CD4-positive, alpha-beta memory T cell (primary cell): ENCODE data around the gene TMEM108. TPM values are rescaled to one million over a fixed set of nuclear protein-coding genes. Genes with fewer than 3 reads are reported as not detected.

Experiments
- CTCF ChIA-PET: fragments of 350-600 bp; sonication (Branson Sonifier 250); formaldehyde crosslinking; loops from one replicate; lab custom pipeline; 2021; ENCODE audit warnings: inconsistent platforms; ENCODE audit not compliant: partially characterized antibody; lab: Charles Lee
- POLR2A ChIA-PET: fragments of 350-600 bp; sonication (Branson Sonifier 250); formaldehyde crosslinking; loops from one replicate; lab custom pipeline; 2021; ENCODE audit not compliant: partially characterized antibody; lab: Charles Lee
- DNase-seq, 5 donors: peaks; one replicate each; pipeline versions ENCODE4 v3.0.0 to v3.0.0-alpha.2; 2020 to 2022; ENCODE audit warnings: mixed read lengths in 1 of 5
- H3K27ac ChIP-seq: one replicate; pipeline ENCODE4 v1.7.0; 2013; ENCODE audit warnings: low read depth, low read length
- H3K27me3 ChIP-seq: 2 replicates; pipeline ENCODE4 v1.7.0; 2013; ENCODE audit warnings: mild to moderate bottlenecking, low read length, moderate library complexity; ENCODE audit not compliant: insufficient read depth
- H3K36me3 ChIP-seq: 2 replicates; pipeline ENCODE4 v1.7.0; 2013; ENCODE audit warnings: mild to moderate bottlenecking, low read length, moderate library complexity; ENCODE audit not compliant: insufficient read depth
- H3K4me1 ChIP-seq: 2 replicates; pipeline ENCODE4 v1.7.0; 2013; ENCODE audit warnings: mild to moderate bottlenecking, low read length, moderate library complexity; ENCODE audit not compliant: insufficient read depth
- H3K4me3 ChIP-seq, 2 donors: one replicate each; pipeline ENCODE4 v1.7.0; 2013; ENCODE audit warnings: low read length in 2 of 2, mild to moderate bottlenecking in 1 of 2
- H3K9me3 ChIP-seq, 2 donors: one replicate each; pipeline ENCODE4 v1.7.0; 2013; ENCODE audit warnings: low read length in 2 of 2, control low read depth in 1 of 2; ENCODE audit not compliant: control insufficient read depth in 1 of 2
- H3K27ac Mint-ChIP-seq, 7 donors: one replicate each; pipeline ENCODE4 v1.8.0; 2020 to 2021; ENCODE audit warnings: mixed read lengths in 7 of 7, mild to moderate bottlenecking in 6 of 7, inconsistent platforms in 3 of 7, moderate library complexity in 3 of 7
- H3K27me3 Mint-ChIP-seq, 2 donors: one replicate each; pipeline ENCODE4 v1.8.0; 2020 to 2021; ENCODE audit warnings: mixed read lengths in 2 of 2
- H3K36me3 Mint-ChIP-seq, 2 donors: one replicate each; pipeline ENCODE4 v1.8.0; 2020 to 2021; ENCODE audit warnings: mixed read lengths in 2 of 2, inconsistent platforms in 1 of 2, mild to moderate bottlenecking in 1 of 2
- H3K4me1 Mint-ChIP-seq, 4 donors: one replicate each; pipeline ENCODE4 v1.8.0; 2020 to 2021; ENCODE audit warnings: mixed read lengths in 4 of 4, mild to moderate bottlenecking in 1 of 4
- H3K4me3 Mint-ChIP-seq, 8 donors: one replicate each; pipeline ENCODE4 v1.8.0; 2020 to 2021; ENCODE audit warnings: mixed read lengths in 8 of 8, mild to moderate bottlenecking in 7 of 8, moderate library complexity in 6 of 8, inconsistent platforms in 3 of 8
- H3K9me3 Mint-ChIP-seq, 8 donors: one replicate each; pipeline ENCODE4 v1.8.0; 2020 to 2021; ENCODE audit warnings: mixed read lengths in 8 of 8, mild to moderate bottlenecking in 5 of 8, inconsistent platforms in 3 of 8, moderate library complexity in 1 of 8
- intact Hi-C: fragments of 100-400 bp; cut with micrococcal nuclease; formaldehyde crosslinking; loops from one replicate; pipeline ENCODE4 v1.15.1; 2023
- polyA plus RNA-seq, 2 donors: library from polyadenylated mRNA; unstranded; fragments of 300-500 nt; fragmentation: Illumina TruSeq; gene quantifications; one replicate each; pipeline ENCODE4 v1.2.3, GENCODE V29; 2021
- total RNA-seq, 2 experiments: library from RNA; stranded (reverse); gene quantifications; one replicate each; pipeline ENCODE4 v1.2.3, GENCODE V29; 2021

Gene TMEM108
- total and polyA plus RNA-seq, 4 experiments from 2014 or later: not detected

DNA sequence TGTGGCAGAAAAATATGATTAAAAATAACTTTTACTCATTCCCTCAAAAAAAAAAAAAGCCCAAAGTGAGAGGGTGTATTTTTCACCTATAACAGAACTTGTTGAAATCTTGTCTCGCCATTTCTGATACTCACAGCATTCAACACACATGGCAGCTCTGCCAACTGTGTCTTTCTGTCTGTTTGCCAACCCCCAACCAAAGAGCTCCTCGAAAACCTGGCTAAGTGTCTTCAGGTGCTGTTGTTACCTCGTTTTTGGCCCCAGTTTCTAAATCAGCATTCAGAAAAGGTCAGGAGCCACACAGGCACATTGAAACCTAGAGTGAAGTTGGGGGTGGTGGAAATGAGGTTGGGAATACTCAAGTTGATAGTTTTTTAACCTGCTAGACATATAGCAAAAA is 123.5 kb downstream of the TMEM108 start:
- CTCF ChIA-PET: no interaction called here
- no peak overlapping the region for H3K4me3 Mint-ChIP-seq
- no peak for DNase-seq
- Histone ChIP-seq H3K4me3 (no peak overlapping the region), H3K9me3 (no peaks in the 10 kb centered on the region), H3K27me3 (no peaks in the 10 kb centered on the region), H3K27ac (no peak overlapping the region), H3K36me3 (no peaks in the 10 kb centered on the region), H3K4me1 (no peaks in the 10 kb centered on the region)
- intact Hi-C loops: no loop called here
- no peaks in the 10 kb centered on the region for H3K36me3 Mint-ChIP-seq
- H3K4me1 Mint-ChIP-seq: no peaks in the 10 kb centered on the region
- POLR2A ChIA-PET: no interaction called here
- H3K9me3 Mint-ChIP-seq: peaks cover 0 to 2% (median 0%) of the 10 kb centered on the region in 8 donors
- H3K27ac Mint-ChIP-seq: no peak overlapping the region
- peaks cover 1 to 6% of the 10 kb centered on the region in 2 donors for H3K27me3 Mint-ChIP-seq

DNA sequence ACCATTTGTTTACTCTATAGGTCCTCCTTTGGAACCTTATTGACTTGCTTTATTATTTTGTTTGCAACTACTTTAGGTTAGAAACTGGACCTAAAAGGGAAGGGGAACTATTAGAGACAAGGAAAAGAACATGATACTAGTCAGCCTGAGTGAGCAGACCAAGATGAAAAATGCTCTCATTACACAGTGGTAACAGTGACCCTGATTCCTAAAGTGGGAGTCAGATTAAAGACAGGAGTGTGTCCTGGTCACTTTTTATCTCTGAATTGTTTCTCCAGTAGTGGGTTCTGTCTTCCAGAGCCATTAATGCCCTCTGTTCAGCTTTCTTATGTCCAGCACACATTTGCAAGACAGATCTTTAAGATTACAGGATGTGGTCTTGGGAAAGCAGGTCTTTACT is 124.1 kb downstream of the TMEM108 start:
- Histone ChIP-seq H3K9me3 (no peaks in the 10 kb centered on the region), H3K27ac (no peak overlapping the region), H3K4me3 (no peak overlapping the region), H3K36me3 (no peaks in the 10 kb centered on the region), H3K27me3 (no peaks in the 10 kb centered on the region), H3K4me1 (no peaks in the 10 kb centered on the region)
- ChIA-PET POLR2A (no interaction called here), CTCF (no interaction called here)
- no peak overlapping the region for H3K27ac Mint-ChIP-seq
- H3K27me3 Mint-ChIP-seq: peaks cover 1 to 3% of the 10 kb centered on the region in 2 donors
- no peaks in the 10 kb centered on the region for H3K9me3 Mint-ChIP-seq
- no peaks in the 10 kb centered on the region for H3K4me1 Mint-ChIP-seq
- no peak for DNase-seq
- no peak overlapping the region for H3K4me3 Mint-ChIP-seq
- H3K36me3 Mint-ChIP-seq: no peaks in the 10 kb centered on the region
- intact Hi-C loops: no loop called here

DNA sequence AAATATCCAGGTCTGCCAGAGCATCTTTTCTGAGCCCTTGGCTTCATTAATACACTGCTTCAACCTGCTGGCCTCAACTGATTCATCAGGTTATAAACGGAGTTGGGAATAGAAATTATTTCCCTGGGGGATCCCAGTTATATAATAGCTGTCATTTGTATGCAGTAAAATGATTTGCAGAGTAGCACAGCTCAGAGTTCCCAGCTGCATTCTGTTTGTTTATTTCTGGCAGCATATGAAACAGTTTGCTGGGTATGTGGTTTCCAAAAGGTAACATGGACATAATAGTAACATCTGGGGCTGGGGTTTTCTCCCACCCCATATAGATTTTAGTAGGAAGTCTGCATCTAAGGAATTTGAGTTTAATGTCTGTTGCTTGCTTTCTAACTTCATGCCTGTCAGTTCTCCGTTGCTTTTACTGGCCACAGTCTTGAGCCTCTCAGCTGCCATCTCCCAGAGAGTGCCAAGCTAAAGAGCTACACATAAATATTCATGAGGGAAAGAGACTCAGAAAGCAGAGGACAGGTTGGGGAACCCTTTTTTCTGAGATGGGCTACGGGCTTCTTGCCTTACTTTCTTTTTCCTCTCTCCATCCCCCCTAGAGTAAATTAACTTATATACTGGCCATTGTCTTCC is 124.6 kb downstream of the TMEM108 start:
- H3K9me3 ChIP-seq: no peaks in the 10 kb centered on the region
- no peak overlapping the region for H3K27ac ChIP-seq
- H3K4me3 Mint-ChIP-seq: no peak overlapping the region
- H3K4me3 ChIP-seq: no peak overlapping the region
- H3K36me3 Mint-ChIP-seq: no peaks in the 10 kb centered on the region
- intact Hi-C loops: no loop called here
- H3K27ac Mint-ChIP-seq: no peak overlapping the region
- no peaks in the 10 kb centered on the region for H3K9me3 Mint-ChIP-seq
- H3K4me1 ChIP-seq: no peaks in the 10 kb centered on the region
- CTCF ChIA-PET: no interaction called here
- no peak for DNase-seq
- POLR2A ChIA-PET: no interaction called here
- no peaks in the 10 kb centered on the region for H3K36me3 ChIP-seq
- H3K27me3 Mint-ChIP-seq: peaks cover 1 to 3% of the 10 kb centered on the region in 2 donors
- H3K27me3 ChIP-seq: no peaks in the 10 kb centered on the region
- no peaks in the 10 kb centered on the region for H3K4me1 Mint-ChIP-seq

DNA sequence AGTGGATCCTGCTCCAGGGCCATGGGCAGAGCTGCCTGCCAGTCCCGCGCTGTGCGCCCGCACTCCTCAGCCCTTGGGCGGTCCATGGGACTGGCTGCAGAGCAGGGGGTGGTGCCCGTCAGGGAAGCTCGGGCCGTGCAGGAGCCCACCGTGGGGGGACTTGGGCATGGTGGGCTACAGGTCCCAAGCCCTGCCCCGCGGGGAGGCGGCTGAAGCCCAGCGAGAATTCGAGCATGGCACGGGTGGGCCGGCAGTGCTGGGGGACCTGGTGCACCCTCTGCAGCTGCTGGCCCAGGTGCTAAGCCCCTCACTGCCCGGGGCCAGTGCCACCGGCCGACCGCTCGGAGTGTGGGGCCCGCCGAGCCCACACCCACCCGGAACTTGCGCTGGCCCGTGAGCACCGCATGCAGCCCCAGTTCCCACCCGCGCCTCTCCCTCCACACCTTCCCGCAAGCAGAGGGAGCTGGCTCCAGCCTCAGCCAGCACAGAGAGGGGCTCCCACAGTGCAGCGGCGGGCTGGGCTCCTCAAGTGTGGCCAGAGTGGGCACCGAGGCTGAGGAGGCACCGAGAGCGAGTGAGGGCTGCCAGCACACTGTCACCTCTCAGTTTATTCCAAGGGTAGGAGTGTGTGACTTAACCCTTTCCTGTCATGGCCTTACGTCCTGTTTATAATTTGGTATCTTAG is 129.3 kb downstream of the TMEM108 start:
- peaks cover 0 to 4% (median under 1%) of the 10 kb centered on the region in 4 donors for H3K4me1 Mint-ChIP-seq
- DNase-seq: no peak
- Histone ChIP-seq H3K4me1 (no peaks in the 10 kb centered on the region), H3K27me3 (no peaks in the 10 kb centered on the region), H3K27ac (no peak overlapping the region), H3K4me3 (no peak overlapping the region), H3K9me3 (no peaks in the 10 kb centered on the region), H3K36me3 (no peaks in the 10 kb centered on the region)
- intact Hi-C loops: no loop called here
- CTCF ChIA-PET: no interaction called here
- H3K4me3 Mint-ChIP-seq: no peak overlapping the region
- H3K36me3 Mint-ChIP-seq: no peaks in the 10 kb centered on the region
- H3K27ac Mint-ChIP-seq: no peak overlapping the region
- H3K27me3 Mint-ChIP-seq: peaks cover 0 to 3% of the 10 kb centered on the region in 2 donors
- no peaks in the 10 kb centered on the region for H3K9me3 Mint-ChIP-seq
- POLR2A ChIA-PET: no interaction called here

DNA sequence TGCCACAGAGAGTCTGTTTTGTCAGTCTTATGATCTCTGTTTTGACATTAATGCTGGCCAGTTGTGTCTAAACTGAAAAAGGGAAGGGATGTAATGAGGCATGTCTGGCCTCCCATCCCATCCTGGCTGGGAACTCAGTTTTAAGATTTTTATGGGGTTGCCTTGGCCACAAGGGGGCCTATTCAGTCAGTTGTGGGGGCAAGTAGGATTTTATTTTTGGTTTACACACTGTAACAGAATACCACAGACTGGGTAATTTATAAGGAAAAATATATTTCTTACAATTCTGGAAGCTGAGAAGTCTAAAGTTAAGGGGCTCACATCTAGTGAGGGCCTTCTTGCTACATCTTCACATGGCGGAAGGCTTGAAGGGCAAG is 129.8 kb downstream of the TMEM108 start:
- H3K27me3 Mint-ChIP-seq: peaks cover 0 to 1% of the 10 kb centered on the region in 2 donors
- ChIA-PET CTCF (no interaction called here), POLR2A (no interaction called here)

DNA sequence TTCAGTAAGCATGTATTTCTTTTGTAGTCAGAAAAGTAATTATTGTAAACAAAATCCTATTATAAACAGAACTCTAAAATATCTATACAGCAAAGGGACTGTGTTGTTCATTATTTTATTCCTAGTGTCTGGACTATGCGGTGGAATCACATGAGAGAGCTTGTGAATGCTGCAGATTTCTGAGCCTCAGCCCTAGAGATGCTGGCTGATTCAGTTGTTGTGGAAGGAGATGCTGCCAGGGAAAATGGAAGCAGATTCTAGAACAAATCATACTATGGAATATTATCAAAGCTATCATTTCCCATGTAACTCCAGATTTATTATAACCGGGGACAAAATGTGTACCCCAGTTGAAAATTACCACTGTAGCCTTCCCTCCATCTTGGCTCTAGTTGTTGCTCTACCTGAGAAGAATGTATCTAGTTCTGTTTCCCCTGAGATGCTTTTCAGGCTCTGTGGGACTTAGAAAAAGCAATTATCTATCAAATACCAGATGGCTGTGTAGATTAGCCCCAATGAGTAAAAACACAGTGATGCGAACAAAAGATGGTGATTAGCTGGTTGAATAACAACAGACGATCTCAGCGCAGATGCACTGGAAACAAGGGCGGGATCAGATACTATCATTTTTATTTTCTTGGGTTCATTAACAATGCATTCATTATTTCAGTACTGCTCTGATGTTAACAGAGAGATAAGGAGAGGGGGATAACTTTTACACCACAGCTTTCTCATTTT is 131.3 kb downstream of the TMEM108 start:
- Histone ChIP-seq H3K36me3 (no peaks in the 10 kb centered on the region), H3K27ac (no peak overlapping the region), H3K4me3 (no peak overlapping the region), H3K27me3 (no peaks in the 10 kb centered on the region), H3K4me1 (no peaks in the 10 kb centered on the region), H3K9me3 (no peaks in the 10 kb centered on the region)
- no peak overlapping the region for H3K4me3 Mint-ChIP-seq
- no peaks in the 10 kb centered on the region for H3K27me3 Mint-ChIP-seq
- POLR2A ChIA-PET: no interaction called here
- CTCF ChIA-PET: no interaction called here
- intact Hi-C loops: no loop called here
- H3K27ac Mint-ChIP-seq: no peak overlapping the region
- H3K4me1 Mint-ChIP-seq: peaks cover 0 to 4% (median under 1%) of the 10 kb centered on the region in 4 donors
- no peak for DNase-seq
- no peaks in the 10 kb centered on the region for H3K36me3 Mint-ChIP-seq
- peaks cover 0 to 6% (median 0%) of the 10 kb centered on the region in 8 donors for H3K9me3 Mint-ChIP-seq

More for the DNA sequence above, 129.8 kb downstream of the TMEM108 start:
- Mint-ChIP-seq H3K4me1 (peaks cover 0 to 4% (median under 1%) of the 10 kb centered on the region in 4 donors), H3K9me3 (peaks cover 0 to 3% (median 0%) of the 10 kb centered on the region in 8 donors), H3K27ac (no peak overlapping the region), H3K4me3 (peak overlapping the region in 1 of 8 donors; percentile 11), H3K36me3 (no peaks in the 10 kb centered on the region)
- H3K9me3 ChIP-seq: no peaks in the 10 kb centered on the region
- intact Hi-C loops: no loop called here
- no peaks in the 10 kb centered on the region for H3K36me3 ChIP-seq
- no peaks in the 10 kb centered on the region for H3K27me3 ChIP-seq
- no peaks in the 10 kb centered on the region for H3K4me1 ChIP-seq
- no peak overlapping the region for H3K27ac ChIP-seq
- no peak overlapping the region for H3K4me3 ChIP-seq
- DNase-seq: no peak

DNA sequence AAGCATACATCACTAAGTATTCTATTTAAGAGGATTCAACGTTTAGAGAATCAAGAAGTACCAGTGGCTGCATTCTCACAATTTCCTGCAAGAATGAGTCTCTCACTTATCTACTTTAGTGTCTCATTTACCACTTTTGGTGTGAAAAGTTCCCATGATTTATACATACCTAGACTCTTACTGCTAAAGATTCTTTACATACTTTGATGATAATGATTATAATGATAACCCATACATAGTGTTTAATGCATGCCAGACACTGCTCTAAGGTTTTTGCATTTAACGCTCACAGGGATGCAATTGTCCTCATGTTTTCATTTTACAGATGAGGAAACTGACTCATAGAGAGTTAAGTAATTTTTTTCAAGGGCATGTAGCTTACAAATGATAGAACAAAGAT is 133.6 kb downstream of the TMEM108 start:
- Mint-ChIP-seq H3K27ac (no peak overlapping the region), H3K36me3 (no peaks in the 10 kb centered on the region), H3K4me1 (peaks cover 0 to 4% (median under 1%) of the 10 kb centered on the region in 4 donors), H3K4me3 (no peak overlapping the region), H3K9me3 (peaks cover 0 to 6% (median 1%) of the 10 kb centered on the region in 8 donors), H3K27me3 (no peaks in the 10 kb centered on the region)
- Histone ChIP-seq H3K27me3 (no peaks in the 10 kb centered on the region), H3K4me1 (no peaks in the 10 kb centered on the region), H3K9me3 (no peaks in the 10 kb centered on the region), H3K27ac (no peak overlapping the region), H3K36me3 (no peaks in the 10 kb centered on the region), H3K4me3 (no peak overlapping the region)
- POLR2A ChIA-PET: no interaction called here
- DNase-seq: no peak
- intact Hi-C loops: no loop called here
- CTCF ChIA-PET: no interaction called here
